PC-9 (cell line): ENCODE measurements around the gene DPYSL4.

ENCODE experiments used
- EZH2 ChIP-seq: fragments of 200-600 bp; sonication (generic); IDR thresholded peaks from 2 replicates; pipeline ENCODE4 v1.8.0; 2017; ENCODE audit warnings: antibody characterized with exemption, low read depth
- TF ChIP-seq, protein P1 (sequence below): fragments of 200-600 bp; sonication (generic); conservative IDR thresholded peaks from 2 replicates; pipeline ENCODE4 v1.6.1; 2017; ENCODE audit warnings: mixed run types, antibody characterized with exemption, mild to moderate bottlenecking, moderate library complexity

DNA sequence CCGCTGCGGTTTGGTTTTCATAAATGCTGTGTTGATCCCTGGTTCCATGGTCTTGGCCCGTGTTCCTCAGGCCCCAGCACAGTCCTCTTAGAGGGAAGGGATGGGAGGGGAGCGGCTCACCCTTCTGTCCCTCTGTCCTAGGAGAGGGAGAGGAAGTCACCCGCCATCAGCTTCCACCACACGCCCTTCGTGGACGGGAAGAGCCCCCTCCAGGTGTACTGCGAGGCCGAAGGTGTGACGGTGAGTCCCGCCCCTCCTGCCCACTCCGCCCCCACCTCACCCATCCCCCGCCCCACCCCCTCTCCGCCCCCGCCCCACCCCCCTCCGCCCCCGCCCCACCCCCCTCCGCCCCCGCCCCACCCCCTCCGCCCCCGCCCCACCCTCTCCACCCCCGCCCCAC, 37.5 kb upstream of the DPYSL4 start:
- TF ChIP-seq, protein P1, sequence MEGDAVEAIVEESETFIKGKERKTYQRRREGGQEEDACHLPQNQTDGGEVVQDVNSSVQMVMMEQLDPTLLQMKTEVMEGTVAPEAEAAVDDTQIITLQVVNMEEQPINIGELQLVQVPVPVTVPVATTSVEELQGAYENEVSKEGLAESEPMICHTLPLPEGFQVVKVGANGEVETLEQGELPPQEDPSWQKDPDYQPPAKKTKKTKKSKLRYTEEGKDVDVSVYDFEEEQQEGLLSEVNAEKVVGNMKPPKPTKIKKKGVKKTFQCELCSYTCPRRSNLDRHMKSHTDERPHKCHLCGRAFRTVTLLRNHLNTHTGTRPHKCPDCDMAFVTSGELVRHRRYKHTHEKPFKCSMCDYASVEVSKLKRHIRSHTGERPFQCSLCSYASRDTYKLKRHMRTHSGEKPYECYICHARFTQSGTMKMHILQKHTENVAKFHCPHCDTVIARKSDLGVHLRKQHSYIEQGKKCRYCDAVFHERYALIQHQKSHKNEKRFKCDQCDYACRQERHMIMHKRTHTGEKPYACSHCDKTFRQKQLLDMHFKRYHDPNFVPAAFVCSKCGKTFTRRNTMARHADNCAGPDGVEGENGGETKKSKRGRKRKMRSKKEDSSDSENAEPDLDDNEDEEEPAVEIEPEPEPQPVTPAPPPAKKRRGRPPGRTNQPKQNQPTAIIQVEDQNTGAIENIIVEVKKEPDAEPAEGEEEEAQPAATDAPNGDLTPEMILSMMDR, result no peak
- no peak for TF ChIP-seq EZH2
